Measurements from ENCODE around the gene KLHL30.

The KLHL30 gene

DNA sequence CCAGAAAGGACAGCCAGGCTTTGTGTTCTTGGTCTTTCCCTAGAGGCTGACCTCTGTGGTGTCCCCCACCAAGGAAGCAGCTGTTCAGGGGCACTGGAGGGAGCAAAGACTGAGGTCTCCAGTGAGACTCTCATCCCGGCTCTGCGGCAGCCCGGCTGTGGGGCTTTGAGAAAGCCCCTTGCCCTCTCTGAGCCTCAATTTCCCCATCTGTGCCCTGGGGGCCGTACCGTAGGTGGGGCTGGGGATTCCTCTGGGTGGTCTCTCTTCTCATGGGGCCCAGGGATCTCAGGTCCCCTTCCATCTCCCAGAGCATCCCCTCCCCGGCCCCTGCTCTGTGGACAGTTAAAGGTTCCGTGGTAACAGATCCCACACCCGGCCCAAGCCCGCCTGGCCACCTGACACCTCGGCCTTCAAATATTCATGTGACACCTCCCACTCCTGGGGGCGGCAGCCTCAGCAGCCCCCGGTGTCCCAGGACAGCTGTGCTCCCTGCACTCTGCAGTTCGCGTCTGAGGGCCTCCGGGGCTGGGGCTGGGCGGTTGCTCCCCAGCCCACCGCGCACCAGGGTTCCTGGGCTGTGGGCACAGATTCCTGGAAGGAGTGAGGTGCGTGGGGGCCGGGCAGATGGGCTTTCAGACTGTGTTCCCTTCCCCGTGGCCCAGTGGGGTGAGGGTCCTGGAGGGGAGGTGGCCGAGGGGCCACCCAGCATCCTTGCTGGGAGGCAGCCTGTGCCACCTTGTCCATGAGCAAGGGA lies 15.1 kb upstream of the KLHL30 start:
- ATAC-seq, result peak; percentile 7
- Mint-ChIP-seq H3K27ac (no peak overlapping the region), H3K9me3 (peaks cover 3% of the 10 kb centered on the region), H3K4me3 (no peak overlapping the region), H3K4me1 (peaks cover 15% of the 10 kb centered on the region), H3K27me3 (no peaks in the 10 kb centered on the region), H3K36me3 (no peaks in the 10 kb centered on the region)

GRCh38 chr2:238123991-238124470 lies 14.4 kb upstream of the KLHL30 start:
- Mint-ChIP-seq H3K27me3 (no peaks in the 10 kb centered on the region), H3K36me3 (no peaks in the 10 kb centered on the region), H3K27ac (no peak overlapping the region), H3K9me3 (no peaks in the 10 kb centered on the region), H3K4me1 (peaks cover 15% of the 10 kb centered on the region), H3K4me3 (no peak overlapping the region)
- no peak for ATAC-seq

DNA sequence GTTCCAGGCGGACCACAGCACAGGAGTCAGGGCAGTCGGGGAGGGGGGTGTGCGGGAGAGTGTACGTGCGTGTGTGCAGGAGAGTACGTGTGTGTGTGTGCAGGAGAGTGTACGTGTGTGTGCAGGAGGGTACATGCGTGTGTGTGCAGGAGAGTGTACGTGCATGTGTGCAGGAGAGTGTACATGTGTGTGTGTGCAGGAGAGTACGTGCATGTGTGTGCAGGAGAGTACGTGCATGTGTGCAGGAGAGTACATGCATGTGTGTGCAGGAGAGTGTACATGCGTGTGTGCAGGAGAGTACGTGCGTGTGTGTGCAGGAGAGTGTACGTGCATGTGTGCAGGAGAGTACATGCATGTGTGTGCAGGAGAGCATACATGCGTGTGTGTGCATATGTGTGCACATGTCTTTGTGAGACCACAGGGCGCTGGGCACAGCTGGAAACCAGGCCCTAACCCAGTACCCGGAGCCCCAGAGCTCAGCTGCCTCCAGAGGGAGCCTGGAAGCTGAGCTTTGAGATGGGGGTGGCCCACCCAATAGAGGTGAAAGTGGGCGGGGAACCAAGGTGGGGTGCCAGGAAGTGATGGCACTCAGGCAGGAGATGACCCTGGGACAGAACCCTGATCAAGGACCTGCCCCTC lies 13.9 kb upstream of the KLHL30 start:
- H3K4me1 Mint-ChIP-seq, result peaks cover 10% of the 10 kb centered on the region
- H3K27me3 Mint-ChIP-seq, result no peaks in the 10 kb centered on the region
- H3K36me3 Mint-ChIP-seq, result no peaks in the 10 kb centered on the region
- H3K9me3 Mint-ChIP-seq, result no peaks in the 10 kb centered on the region
- H3K4me3 Mint-ChIP-seq, result no peak overlapping the region
- no peak for ATAC-seq
- no peak overlapping the region for H3K27ac Mint-ChIP-seq

DNA sequence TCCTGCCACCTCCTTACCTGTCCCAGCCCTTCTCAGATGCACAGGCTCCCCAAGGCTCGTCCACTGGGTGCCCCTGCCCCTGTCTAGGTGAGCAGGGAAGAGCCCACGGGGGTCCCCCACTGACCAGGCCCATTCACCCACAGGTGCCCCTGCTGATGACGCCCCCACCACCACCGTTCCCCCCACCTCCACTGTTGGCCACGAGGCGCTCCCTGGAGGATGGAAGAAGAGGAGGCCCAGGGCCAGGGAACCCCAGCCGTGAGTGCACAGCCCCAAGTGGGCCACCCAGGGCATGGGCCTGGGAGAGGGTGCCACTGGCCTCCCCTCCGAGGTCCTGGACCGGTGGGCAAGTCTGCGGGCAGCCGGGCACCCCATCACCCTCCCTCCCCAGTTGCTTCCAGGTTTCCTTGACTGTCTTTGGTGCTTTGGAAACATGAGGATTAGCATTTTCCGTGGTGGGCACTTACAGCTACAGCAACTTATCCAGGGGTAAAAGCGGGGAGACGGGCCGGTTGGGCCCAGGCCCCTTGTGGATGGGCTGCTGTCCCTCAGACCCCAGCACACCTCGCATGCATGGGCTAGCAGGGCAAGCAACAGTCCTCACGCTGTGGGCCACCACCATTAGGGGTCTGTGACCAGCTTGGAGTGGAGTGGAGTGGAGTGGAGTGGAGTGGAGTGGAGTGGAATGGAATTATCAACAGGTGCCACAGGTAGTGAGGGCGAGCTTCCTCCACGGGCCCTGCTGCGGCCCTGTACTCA lies 13.2 kb upstream of the KLHL30 start:
- Mint-ChIP-seq H3K4me1 (peaks cover 3% of the 10 kb centered on the region), H3K9me3 (no peaks in the 10 kb centered on the region), H3K27me3 (no peaks in the 10 kb centered on the region), H3K36me3 (no peaks in the 10 kb centered on the region), H3K27ac (no peak overlapping the region), H3K4me3 (no peak overlapping the region)
- ATAC-seq, result no peak

- Mint-ChIP-seq H3K9me3 (no peaks in the 10 kb centered on the region), H3K4me3 (no peak overlapping the region), H3K4me1 (no peaks in the 10 kb centered on the region), H3K36me3 (no peaks in the 10 kb centered on the region), H3K27ac (no peak overlapping the region), H3K27me3 (no peaks in the 10 kb centered on the region)
- no peak for ATAC-seq
These were observed 12.1 kb upstream of the KLHL30 start for GRCh38 chr2:238126338-238126737.

- Mint-ChIP-seq H3K36me3 (no peaks in the 10 kb centered on the region), H3K4me3 (no peak overlapping the region), H3K27ac (no peak overlapping the region), H3K9me3 (no peaks in the 10 kb centered on the region), H3K27me3 (no peaks in the 10 kb centered on the region), H3K4me1 (no peaks in the 10 kb centered on the region)
- ATAC-seq, result no peak
These were observed 11.7 kb upstream of the KLHL30 start for GRCh38 chr2:238126775-238127164.

- H3K9me3 Mint-ChIP-seq, result no peaks in the 10 kb centered on the region
- H3K4me3 Mint-ChIP-seq, result no peak overlapping the region
- no peak overlapping the region for H3K27ac Mint-ChIP-seq
- no peaks in the 10 kb centered on the region for H3K27me3 Mint-ChIP-seq
- H3K36me3 Mint-ChIP-seq, result no peaks in the 10 kb centered on the region
- no peak for ATAC-seq
- no peaks in the 10 kb centered on the region for H3K4me1 Mint-ChIP-seq
These were observed 11.1 kb upstream of the KLHL30 start for GRCh38 chr2:238127165-238128060.

- H3K9me3 Mint-ChIP-seq, result no peaks in the 10 kb centered on the region
- H3K4me1 Mint-ChIP-seq, result no peaks in the 10 kb centered on the region
- ATAC-seq, result no peak
- no peak overlapping the region for H3K27ac Mint-ChIP-seq
- no peaks in the 10 kb centered on the region for H3K36me3 Mint-ChIP-seq
- H3K4me3 Mint-ChIP-seq, result no peak overlapping the region
- H3K27me3 Mint-ChIP-seq, result no peaks in the 10 kb centered on the region
These were observed 10.4 kb upstream of the KLHL30 start for GRCh38 chr2:238128061-238128440.

DNA sequence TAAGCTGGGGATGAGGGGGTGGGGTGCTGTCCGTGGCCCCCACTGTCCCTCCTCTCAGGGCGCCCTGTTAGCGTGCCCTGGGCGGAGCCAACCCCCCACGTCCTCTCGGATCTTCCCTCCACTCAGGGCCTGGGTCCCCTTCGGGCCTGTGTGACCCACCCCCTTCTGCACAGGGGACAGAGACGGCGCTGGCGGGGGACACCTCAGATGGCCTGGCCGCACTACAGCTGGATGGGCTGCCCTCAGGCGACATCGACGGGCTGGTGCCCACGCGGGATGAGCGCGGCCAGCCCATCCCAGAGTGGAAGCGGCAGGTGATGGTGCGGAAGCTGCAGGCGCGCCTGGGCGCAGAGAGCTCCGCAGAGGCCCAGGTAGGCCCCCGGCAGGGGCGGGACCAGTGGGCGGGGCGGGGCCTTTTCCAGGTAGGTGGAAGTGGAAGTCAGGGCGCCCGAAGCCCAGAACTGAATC lies 9.9 kb upstream of the KLHL30 start:
- no peaks in the 10 kb centered on the region for H3K36me3 Mint-ChIP-seq
- peak; percentile 6 for ATAC-seq
- no peak overlapping the region for H3K4me3 Mint-ChIP-seq
- H3K4me1 Mint-ChIP-seq, result peaks cover 2% of the 10 kb centered on the region
- no peaks in the 10 kb centered on the region for H3K9me3 Mint-ChIP-seq
- no peaks in the 10 kb centered on the region for H3K27me3 Mint-ChIP-seq
- H3K27ac Mint-ChIP-seq, result no peak overlapping the region

GRCh38 chr2:238129166-238130010 lies 9.1 kb upstream of the KLHL30 start:
- H3K27ac Mint-ChIP-seq, result no peak overlapping the region
- H3K36me3 Mint-ChIP-seq, result no peaks in the 10 kb centered on the region
- ATAC-seq, result no peak
- H3K9me3 Mint-ChIP-seq, result no peaks in the 10 kb centered on the region
- H3K4me3 Mint-ChIP-seq, result no peak overlapping the region
- H3K4me1 Mint-ChIP-seq, result peaks cover 4% of the 10 kb centered on the region
- no peaks in the 10 kb centered on the region for H3K27me3 Mint-ChIP-seq

DNA sequence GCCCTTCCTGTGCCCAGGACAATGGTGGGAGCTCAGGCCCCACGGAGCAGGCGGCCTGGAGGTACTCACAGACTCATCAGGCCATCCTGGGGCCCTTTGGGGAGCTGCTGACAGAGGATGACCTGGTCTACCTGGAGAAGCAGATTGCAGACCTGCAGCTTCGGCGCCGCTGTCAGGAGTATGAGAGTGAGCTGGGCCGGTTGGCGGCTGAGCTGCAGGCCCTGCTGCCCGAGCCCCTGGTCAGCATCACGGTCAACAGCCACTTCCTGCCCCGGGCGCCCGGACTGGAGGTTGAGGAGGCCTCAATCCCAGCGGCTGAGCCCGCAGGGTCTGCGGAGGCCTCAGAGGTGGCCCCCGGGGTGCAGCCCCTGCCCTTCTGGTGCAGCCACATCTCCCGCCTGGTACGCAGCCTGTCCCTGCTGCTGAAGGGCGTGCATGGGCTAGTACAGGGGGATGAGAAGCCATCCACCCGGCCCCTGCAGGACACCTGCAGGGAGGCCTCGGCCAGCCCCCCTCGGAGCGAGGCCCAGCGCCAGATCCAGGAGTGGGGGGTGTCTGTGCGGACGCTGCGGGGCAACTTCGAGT lies 8.3 kb upstream of the KLHL30 start:
- Mint-ChIP-seq H3K4me3 (no peak overlapping the region), H3K36me3 (no peaks in the 10 kb centered on the region), H3K4me1 (peaks cover 4% of the 10 kb centered on the region), H3K9me3 (no peaks in the 10 kb centered on the region), H3K27ac (no peak overlapping the region), H3K27me3 (no peaks in the 10 kb centered on the region)
- ATAC-seq, result no peak

- Mint-ChIP-seq H3K27me3 (no peaks in the 10 kb centered on the region), H3K4me1 (peaks cover 4% of the 10 kb centered on the region), H3K36me3 (no peaks in the 10 kb centered on the region), H3K4me3 (no peak overlapping the region), H3K9me3 (no peaks in the 10 kb centered on the region), H3K27ac (no peak overlapping the region)
- ATAC-seq, result no peak
These were observed 7.5 kb upstream of the KLHL30 start for GRCh38 chr2:238130696-238131628.
